Liver (tissue), 3 donors: ENCODE results near the gene KRIT1.

Experiments used
- CTCF ChIP-seq: fragments of 150-350 bp; IDR thresholded peaks from 2 replicates; pipeline ENCODE4 v1.5.1; 2017; ENCODE audit warnings: improper control_type of control experiment, low read depth, low read length; ENCODE audit not compliant: missing input control
- GABPA ChIP-seq, 2 donors: IDR thresholded peaks in 1 of 2; conservative IDR thresholded peaks in 1 of 2; 2 replicates each; pipeline ENCODE4 v1.6.1; 2016; ENCODE audit warnings: antibody characterized with exemption in 2 of 2, mild to moderate bottlenecking in 1 of 2, moderate library complexity in 1 of 2
- JUND ChIP-seq, 2 donors: IDR thresholded peaks; 2 replicates each; pipeline ENCODE4 v1.6.1; 2016; ENCODE audit warnings: antibody characterized with exemption in 2 of 2
- MAX ChIP-seq: IDR thresholded peaks from 2 replicates; pipeline ENCODE4 v1.6.1; 2016; ENCODE audit warnings: antibody characterized with exemption
- RAD21 ChIP-seq, 2 donors: IDR thresholded peaks; 2 replicates each; pipeline ENCODE4 v1.6.1; 2016; ENCODE audit warnings: antibody characterized with exemption in 2 of 2, mild to moderate bottlenecking in 2 of 2
- RXRA ChIP-seq, 2 donors: IDR thresholded peaks; 2 replicates each; pipeline ENCODE4 v1.6.1; 2017 to 2018; ENCODE audit warnings: antibody characterized with exemption in 2 of 2, mild to moderate bottlenecking in 1 of 2
- SP1 ChIP-seq: IDR thresholded peaks from 2 replicates; pipeline ENCODE4 v1.6.1; 2018; ENCODE audit warnings: antibody characterized with exemption, mild to moderate bottlenecking
- ZBTB33 ChIP-seq: IDR thresholded peaks from 2 replicates; pipeline ENCODE4 v1.6.1; 2016; ENCODE audit warnings: antibody characterized with exemption
- donor health status: healthy.
- donor health status: healthy.

- TF ChIP-seq SP1 (no peak), CTCF (no peak), ZBTB33 (no peak), MAX (no peak), RXRA (IDR thresholded peaks at IDR 0.05) (no peak), JUND (IDR thresholded peaks at IDR 0.05) (no peak), RAD21 (IDR thresholded peaks at IDR 0.05) (no peak), GABPA (IDR thresholded peaks at IDR 0.05 in 1 of 2, conservative IDR thresholded peaks at IDR 0.05 in 1 of 2) (no peak)
Measured at GRCh38 chr7:92276460-92276864, 30.7 kb upstream of the KRIT1 start.
